Measurements from ENCODE around the gene BBS12. TPM values are rescaled to one million over a fixed set of nuclear protein-coding genes. Genes with fewer than 3 reads are reported as not detected.

Gene BBS12
- total RNA-seq, 6 experiments from 2014 or later = 0.25 to 1.1 (median 0.65) TPM

DNA sequence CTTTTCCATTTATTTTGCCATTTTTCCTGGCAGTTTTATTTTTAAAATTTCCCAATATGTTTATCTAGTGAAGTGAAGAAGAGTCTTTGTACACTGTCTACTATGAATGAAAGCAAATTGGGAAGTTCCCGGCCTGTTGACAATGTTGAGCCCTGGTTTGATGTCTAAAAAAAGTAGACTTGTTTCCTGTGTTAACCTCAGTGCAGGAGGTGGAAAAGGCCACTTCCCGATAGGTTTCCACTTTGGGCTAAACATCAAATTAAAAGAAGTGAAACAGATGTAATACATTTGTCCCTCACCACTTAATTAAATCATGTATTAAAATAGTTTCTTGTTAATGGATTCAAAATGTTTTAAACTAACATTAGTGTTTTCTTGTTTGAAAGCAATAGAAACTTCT, 30.0 kb downstream of the BBS12 start:
- Histone ChIP-seq H3K27ac (no peak overlapping the region), H3K36me3 (no peaks in the 10 kb centered on the region), H3K9me3 (no peaks in the 10 kb centered on the region), H3K27me3 (no peaks in the 10 kb centered on the region), H3K4me3 (no peak overlapping the region), H3K4me1 (peaks cover 0 to 36% (median 10%) of the 10 kb centered on the region in 4 donors)
- intact Hi-C loops (cut with DNase I) = no loop called here
- TF ChIP-seq, protein P1, sequence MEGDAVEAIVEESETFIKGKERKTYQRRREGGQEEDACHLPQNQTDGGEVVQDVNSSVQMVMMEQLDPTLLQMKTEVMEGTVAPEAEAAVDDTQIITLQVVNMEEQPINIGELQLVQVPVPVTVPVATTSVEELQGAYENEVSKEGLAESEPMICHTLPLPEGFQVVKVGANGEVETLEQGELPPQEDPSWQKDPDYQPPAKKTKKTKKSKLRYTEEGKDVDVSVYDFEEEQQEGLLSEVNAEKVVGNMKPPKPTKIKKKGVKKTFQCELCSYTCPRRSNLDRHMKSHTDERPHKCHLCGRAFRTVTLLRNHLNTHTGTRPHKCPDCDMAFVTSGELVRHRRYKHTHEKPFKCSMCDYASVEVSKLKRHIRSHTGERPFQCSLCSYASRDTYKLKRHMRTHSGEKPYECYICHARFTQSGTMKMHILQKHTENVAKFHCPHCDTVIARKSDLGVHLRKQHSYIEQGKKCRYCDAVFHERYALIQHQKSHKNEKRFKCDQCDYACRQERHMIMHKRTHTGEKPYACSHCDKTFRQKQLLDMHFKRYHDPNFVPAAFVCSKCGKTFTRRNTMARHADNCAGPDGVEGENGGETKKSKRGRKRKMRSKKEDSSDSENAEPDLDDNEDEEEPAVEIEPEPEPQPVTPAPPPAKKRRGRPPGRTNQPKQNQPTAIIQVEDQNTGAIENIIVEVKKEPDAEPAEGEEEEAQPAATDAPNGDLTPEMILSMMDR (IDR thresholded peaks at IDR 0.05) = no peak
- TF ChIP-seq POLR2A (IDR thresholded peaks at IDR 0.05) = no peak
- ATAC-seq (peak; percentile 26 to 64 (median 38)), DNase-seq (no peak)
- 0% methylated on average over 2 of the region's 2 CpGs for WGBS (ENCODE audit: insufficient coverage, low coverage, low lambda C conversion rate, missing lambda C conversion rate)

DNA sequence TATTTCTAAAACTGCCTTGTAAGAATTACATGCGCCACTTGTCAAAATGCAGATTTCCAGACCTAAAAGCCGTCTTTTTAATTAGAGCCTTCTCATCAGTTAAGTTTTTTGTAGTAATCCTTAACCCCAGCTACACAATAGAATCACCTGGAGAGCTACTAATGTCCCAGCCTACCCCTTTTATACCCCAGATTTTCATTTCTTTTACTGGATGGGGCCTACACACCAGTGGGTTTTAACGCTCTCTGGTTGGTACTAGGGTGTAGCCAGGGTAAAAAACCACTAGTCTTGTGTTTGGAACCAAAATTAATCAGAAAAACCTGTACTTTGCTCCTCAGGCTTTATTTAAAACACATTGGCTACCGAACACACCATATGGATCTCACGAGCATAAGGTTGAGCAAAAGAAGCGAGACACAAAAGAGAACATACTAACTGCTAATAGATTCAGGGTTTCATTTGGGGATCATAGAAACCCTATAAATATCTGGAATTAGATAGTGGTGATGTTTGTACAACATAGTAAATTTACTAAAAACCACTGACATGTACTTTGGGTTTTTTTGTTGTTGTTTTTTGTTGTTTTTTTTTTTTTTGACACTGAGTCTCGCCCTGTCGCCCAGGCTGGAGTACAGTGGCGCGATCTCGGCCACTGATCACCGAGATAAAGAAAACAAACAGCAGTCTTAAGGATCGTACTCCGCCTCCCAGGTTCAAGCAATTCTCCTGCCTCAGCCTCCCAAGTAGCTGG, 30.6 kb downstream of the BBS12 start:
- Histone ChIP-seq H3K9me3 (no peaks in the 10 kb centered on the region), H3K36me3 (no peaks in the 10 kb centered on the region), H3K4me3 (no peak overlapping the region), H3K27ac (no peak overlapping the region), H3K4me1 (peaks cover 0 to 35% (median 10%) of the 10 kb centered on the region in 4 donors), H3K27me3 (no peaks in the 10 kb centered on the region)
- TF ChIP-seq, protein P1 (IDR thresholded peaks at IDR 0.05) = no peak
- no peak for TF ChIP-seq POLR2A (IDR thresholded peaks at IDR 0.05)
- ATAC-seq = no peak
- 88% methylated on average over 14 of the region's 14 CpGs for WGBS (ENCODE audit: insufficient coverage, low coverage, low lambda C conversion rate, missing lambda C conversion rate)
- intact Hi-C loops (cut with DNase I) = no loop called here
- DNase-seq = no peak

DNA sequence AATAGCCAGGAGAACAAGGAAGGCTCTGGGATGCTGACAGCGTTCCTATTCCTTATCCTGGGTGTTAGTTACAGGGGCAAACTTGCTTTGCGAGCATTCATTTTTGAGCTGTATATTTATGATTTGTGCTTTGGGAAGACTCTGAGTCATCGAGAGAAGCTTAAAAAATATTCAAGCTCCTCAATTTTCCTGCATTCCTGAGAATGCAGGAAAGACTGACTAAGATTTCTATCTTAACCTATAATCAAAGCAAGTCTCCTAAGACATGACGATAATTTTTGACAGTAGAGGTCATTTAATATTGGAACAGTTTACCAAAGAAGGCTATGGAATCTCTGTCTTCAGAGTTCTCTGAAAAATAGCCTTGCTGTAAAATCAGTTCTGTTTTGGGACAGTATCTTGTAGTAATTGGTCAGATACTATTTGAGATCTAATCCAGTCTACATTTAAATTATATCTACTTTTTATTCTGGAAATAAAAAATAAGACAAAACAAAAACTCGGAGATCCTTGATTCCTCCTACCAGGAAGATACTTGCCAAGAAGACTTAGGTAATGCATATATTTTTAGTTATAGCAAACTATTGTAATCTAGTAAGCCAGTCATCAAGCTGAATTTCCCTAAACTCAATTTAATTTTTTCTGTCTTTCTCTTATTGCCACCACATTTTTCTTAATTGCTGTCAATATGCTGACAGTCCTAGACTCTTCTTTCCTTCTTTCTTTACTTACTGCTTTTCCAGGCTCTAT, 31.7 kb downstream of the BBS12 start:
- intact Hi-C loops (cut with DNase I) = no loop called here
- 84% methylated on average over 5 of the region's 5 CpGs for WGBS (ENCODE audit: insufficient coverage, low coverage, low lambda C conversion rate, missing lambda C conversion rate)
- no peak overlapping the region for H3K4me3 ChIP-seq

DNA sequence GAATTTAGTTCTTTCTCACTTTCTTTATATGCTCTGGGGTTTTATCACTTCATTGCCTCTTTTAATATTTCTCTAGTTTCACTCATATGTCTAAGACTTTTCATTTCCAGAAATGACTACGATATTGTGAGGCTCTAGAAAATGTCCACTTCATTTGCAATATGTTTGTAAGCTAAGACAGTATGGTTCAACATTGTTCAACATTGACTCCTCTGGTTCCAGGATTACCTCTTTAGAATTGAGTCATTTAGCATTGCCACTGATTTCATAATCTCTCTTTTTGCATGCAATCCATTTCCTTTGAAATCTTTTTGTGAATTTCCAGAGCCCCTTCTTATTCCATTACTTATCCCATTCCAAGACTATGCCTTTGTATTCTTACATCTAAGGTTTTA, 32.3 kb downstream of the BBS12 start:
- Histone ChIP-seq H3K9me3 (no peaks in the 10 kb centered on the region), H3K36me3 (no peaks in the 10 kb centered on the region), H3K4me3 (no peak overlapping the region), H3K27me3 (no peaks in the 10 kb centered on the region), H3K4me1 (peaks cover 0 to 32% (median 10%) of the 10 kb centered on the region in 4 donors), H3K27ac (peak overlapping the region in 1 of 3 donors; percentile 65)
- TF ChIP-seq, protein P1 (IDR thresholded peaks at IDR 0.05) = no peak
- TF ChIP-seq POLR2A (IDR thresholded peaks at IDR 0.05) = no peak
- ATAC-seq (peak in 3 of 4 donors; percentile 47 to 65 (median 58)), DNase-seq (no peak)
- intact Hi-C loops (cut with DNase I) = no loop called here
- WGBS (ENCODE audit: insufficient coverage, low coverage, low lambda C conversion rate, missing lambda C conversion rate) = 9% methylated on average over 1 of the region's 1 CpG

More for the DNA sequence above, 31.7 kb downstream of the BBS12 start:
- DNase-seq (no peak), ATAC-seq (no peak)
- Histone ChIP-seq H3K27me3 (no peaks in the 10 kb centered on the region), H3K36me3 (no peaks in the 10 kb centered on the region), H3K9me3 (no peaks in the 10 kb centered on the region), H3K4me1 (peaks cover 0 to 32% (median 10%) of the 10 kb centered on the region in 4 donors), H3K27ac (no peak overlapping the region)
- TF ChIP-seq, protein P1 (IDR thresholded peaks at IDR 0.05) = no peak
- no peak for TF ChIP-seq POLR2A (IDR thresholded peaks at IDR 0.05)
